ENCODE results near the gene TIGAR. TPM values are rescaled to one million over a fixed set of nuclear protein-coding genes. Genes with fewer than 3 reads are reported as not detected.

TIGAR gene
- total RNA-seq, 4 donors from 2014 or later = 2.3 to 5.1 (median 4.7) TPM

GRCh38 chr12:4273652-4274395, 47.2 kb upstream of the TIGAR start, which contains the start of gene CCND2:
Gene CCND2 (plus strand): TSS chr12:4273762. CDS start chr12:4274041, 279 bp downstream.
- 0 to 2% methylated on average over 35 to 46 of the region's 52 CpGs for WGBS, 2 donors
- DNase-seq (ENCODE audit: low spot score in 2 of 2) = peak; percentile 80 to 96
- peak within 1 kb of the TSS; percentile 52 for H3K4me3 ChIP-seq (ENCODE audit: low read depth, poor library complexity, severe bottlenecking)
- no peak for TF ChIP-seq CTCF (IDR thresholded peaks at IDR 0.05)
- TF ChIP-seq POLR2A (IDR thresholded peaks at IDR 0.05) = peak in 1 of 2 donors; percentile 43
- intact Hi-C loops (cut with DNase I; ENCODE audit: low total_unique reads) = loop anchor here (5.0 to 10.0 kb wide), 3 partner anchors 279 to 499 kb away; no protein-coding TSS in a partner anchor

- no peak for DNase-seq (ENCODE audit: low spot score in 2 of 2)
Observed at GRCh38 chr12:4274396-4275015, 46.5 kb upstream of the TIGAR start.

GRCh38 chr12:4275016-4275869, 45.8 kb upstream of the TIGAR start:
- DNase-seq (ENCODE audit: low spot score in 2 of 2) = peak in 1 of 2 donors; percentile 84

More at GRCh38 chr12:4274396-4275015, 46.5 kb upstream of the TIGAR start:
- peak overlapping the region; percentile 52 for H3K4me3 ChIP-seq (ENCODE audit: low read depth, poor library complexity, severe bottlenecking)
- 0 to 1% methylated on average over 42 of the region's 42 CpGs for WGBS, 2 donors
- intact Hi-C loops (cut with DNase I; ENCODE audit: low total_unique reads) = loop anchor here (5.0 to 10.0 kb wide), 3 partner anchors 280 to 500 kb away; no protein-coding TSS in a partner anchor
- TF ChIP-seq POLR2A (IDR thresholded peaks at IDR 0.05) (no peak), CTCF (IDR thresholded peaks at IDR 0.05) (no peak)

GRCh38 chr12:4275870-4276301, 45.1 kb upstream of the TIGAR start:
- WGBS, 2 donors = 39 to 42% methylated on average over 14 of the region's 14 CpGs
- H3K4me3 ChIP-seq (ENCODE audit: low read depth, poor library complexity, severe bottlenecking) = no peak overlapping the region
- intact Hi-C loops (cut with DNase I; ENCODE audit: low total_unique reads) = loop anchor here (10.0 kb wide), 2 partner anchors 281 to 501 kb away; no protein-coding TSS in a partner anchor
- DNase-seq (ENCODE audit: low spot score in 2 of 2) = no peak
- TF ChIP-seq CTCF (IDR thresholded peaks at IDR 0.05) (no peak), POLR2A (IDR thresholded peaks at IDR 0.05) (no peak)

More at GRCh38 chr12:4275016-4275869, 45.8 kb upstream of the TIGAR start:
- peak overlapping the region; percentile 52 for H3K4me3 ChIP-seq (ENCODE audit: low read depth, poor library complexity, severe bottlenecking)
- no peak for TF ChIP-seq CTCF (IDR thresholded peaks at IDR 0.05)
- TF ChIP-seq POLR2A (IDR thresholded peaks at IDR 0.05) = no peak
- intact Hi-C loops (cut with DNase I; ENCODE audit: low total_unique reads) = loop anchor here (10.0 kb wide), 2 partner anchors 280 to 500 kb away; no protein-coding TSS in a partner anchor
- WGBS, 2 donors = 1% methylated on average over 43 of the region's 43 CpGs

GRCh38 chr12:4276524-4277204, 44.3 kb upstream of the TIGAR start:
- intact Hi-C loops (cut with DNase I; ENCODE audit: low total_unique reads) = loop anchor here (10.0 kb wide), 2 partner anchors 282 to 502 kb away; no protein-coding TSS in a partner anchor
- H3K4me3 ChIP-seq (ENCODE audit: low read depth, poor library complexity, severe bottlenecking) = no peak overlapping the region
- TF ChIP-seq CTCF (IDR thresholded peaks at IDR 0.05) (peak in 1 of 3 donors; percentile 39), POLR2A (IDR thresholded peaks at IDR 0.05) (no peak)
- DNase-seq (ENCODE audit: low spot score in 2 of 2) = peak; percentile 79 to 96
- WGBS, 2 donors = 5 to 7% methylated on average over 10 of the region's 10 CpGs

Measured in lower leg skin (tissue), 4 donors.